Activated CD4-positive, alpha-beta memory T cell treated with anti-CD3 and anti-CD28 coated beads for 36 hours (primary cell): ENCODE results near the gene XYLT1. TPM values are rescaled to one million over a fixed set of nuclear protein-coding genes. Genes with fewer than 3 reads are reported as not detected.
A peak's percentile ranks its signal among the peaks of the same experiment; 100 is the strongest.

Experiments used
- CTCF ChIA-PET: fragments of 350-600 bp; sonication (Branson Sonifier 250); formaldehyde crosslinking; loops from one replicate; lab custom pipeline; 2021; ENCODE audit warnings: antibody characterized with exemption, inconsistent platforms; lab: Charles Lee
- POLR2A ChIA-PET: fragments of 350-600 bp; sonication (Branson Sonifier 250); formaldehyde crosslinking; loops from one replicate; lab custom pipeline; 2021; ENCODE audit warnings: antibody characterized with exemption; lab: Charles Lee
- DNase-seq: peaks from one replicate; pipeline ENCODE4 v3.0.0-alpha.2; 2020
- H3K27ac Mint-ChIP-seq: one replicate; pipeline ENCODE4 v1.8.0; 2021; ENCODE audit warnings: mixed read lengths
- H3K27me3 Mint-ChIP-seq: one replicate; pipeline ENCODE4 v1.8.0; 2021; ENCODE audit warnings: mixed read lengths
- H3K36me3 Mint-ChIP-seq: one replicate; pipeline ENCODE4 v1.8.0; 2021; ENCODE audit warnings: mixed read lengths
- H3K4me1 Mint-ChIP-seq: one replicate; pipeline ENCODE4 v1.8.0; 2021; ENCODE audit warnings: low read depth, mixed read lengths
- H3K4me3 Mint-ChIP-seq: one replicate; pipeline ENCODE4 v1.8.0; 2021; ENCODE audit warnings: mild to moderate bottlenecking, mixed read lengths
- H3K9me3 Mint-ChIP-seq: one replicate; pipeline ENCODE4 v1.8.0; 2021; ENCODE audit warnings: mixed read lengths
- intact Hi-C: fragments of 100-400 bp; cut with micrococcal nuclease; formaldehyde crosslinking; loops from one replicate; pipeline ENCODE4 v1.15.1; 2023
- total RNA-seq, 2 experiments: library from RNA; stranded (reverse); gene quantifications; one replicate each; pipeline ENCODE4 v1.2.3, GENCODE V29; 2021

Gene XYLT1
- total RNA-seq, 2 experiments from 2014 or later = 6.2 to 6.8 TPM

GRCh38 chr16:17453364-17454038 is 17.3 kb downstream of the XYLT1 start:
- DNase-seq = no peak
- H3K4me3 Mint-ChIP-seq = no peak overlapping the region
- CTCF ChIA-PET = no interaction called here
- H3K36me3 Mint-ChIP-seq = no peaks in the 10 kb centered on the region
- no peaks in the 10 kb centered on the region for H3K27me3 Mint-ChIP-seq
- POLR2A ChIA-PET = no interaction called here
- intact Hi-C loops = loop anchor here (5.0 kb wide), 1 partner anchor 36 kb away; no protein-coding TSS in a partner anchor
- H3K27ac Mint-ChIP-seq = no peak overlapping the region
- H3K9me3 Mint-ChIP-seq = no peaks in the 10 kb centered on the region
- H3K4me1 Mint-ChIP-seq = peaks cover 42% of the 10 kb centered on the region

- ChIA-PET POLR2A (no interaction called here), CTCF (interaction anchor here (0.7 kb wide), 1 partner anchor 28 kb away, joined by 3 read pairs; no protein-coding TSS in a partner anchor)
- Mint-ChIP-seq H3K27ac (no peak overlapping the region), H3K4me1 (peaks cover 44% of the 10 kb centered on the region), H3K9me3 (no peaks in the 10 kb centered on the region), H3K36me3 (no peaks in the 10 kb centered on the region), H3K4me3 (no peak overlapping the region), H3K27me3 (no peaks in the 10 kb centered on the region)
- DNase-seq = no peak
- intact Hi-C loops = loop anchor here (5.0 kb wide), 1 partner anchor 36 kb away; no protein-coding TSS in a partner anchor
Observed at GRCh38 chr16:17452922-17453321, 17.8 kb downstream of the XYLT1 start.

- ChIA-PET POLR2A (interaction anchor here (0.8 kb wide), 1 partner anchor 15 kb away, joined by 4 read pairs; no protein-coding TSS in a partner anchor), CTCF (no interaction called here)
- Mint-ChIP-seq H3K36me3 (no peaks in the 10 kb centered on the region), H3K4me1 (peaks cover 50% of the 10 kb centered on the region), H3K9me3 (no peaks in the 10 kb centered on the region), H3K27ac (peak overlapping the region; percentile 50), H3K4me3 (no peak overlapping the region), H3K27me3 (no peaks in the 10 kb centered on the region)
- peak; percentile 23 for DNase-seq
- intact Hi-C loops = loop anchor here (5.0 kb wide), 1 partner anchor 35 kb away; no protein-coding TSS in a partner anchor
Observed at GRCh38 chr16:17451843-17452242, 18.9 kb downstream of the XYLT1 start.

GRCh38 chr16:17450291-17450690 is 20.5 kb downstream of the XYLT1 start:
- DNase-seq = no peak
- Mint-ChIP-seq H3K9me3 (no peaks in the 10 kb centered on the region), H3K36me3 (no peaks in the 10 kb centered on the region), H3K27ac (no peak overlapping the region), H3K4me3 (no peak overlapping the region), H3K27me3 (no peaks in the 10 kb centered on the region), H3K4me1 (peaks cover 50% of the 10 kb centered on the region)
- intact Hi-C loops = loop anchor here (5.0 kb wide), 1 partner anchor 33 kb away; no protein-coding TSS in a partner anchor
- ChIA-PET CTCF (interaction anchor here (2.4 kb wide), 1 partner anchor 17 kb away, joined by 6 read pairs; no protein-coding TSS in a partner anchor), POLR2A (no interaction called here)

- intact Hi-C loops = no loop called here
- no peak overlapping the region for H3K4me3 Mint-ChIP-seq
- no peaks in the 10 kb centered on the region for H3K9me3 Mint-ChIP-seq
- ChIA-PET CTCF (interaction anchor here (1.2 to 2.4 kb wide), 2 partner anchors 19 to 32 kb away, joined by 3 to 6 read pairs; no protein-coding TSS in a partner anchor), POLR2A (interaction anchor here (1.0 kb wide), 1 partner anchor 83 kb away, joined by 3 read pairs; no protein-coding TSS in a partner anchor)
- peak overlapping the region; percentile 66 for H3K27ac Mint-ChIP-seq
- peak; percentile 65 for DNase-seq
- H3K4me1 Mint-ChIP-seq = peaks cover 50% of the 10 kb centered on the region
- no peaks in the 10 kb centered on the region for H3K27me3 Mint-ChIP-seq
- no peaks in the 10 kb centered on the region for H3K36me3 Mint-ChIP-seq
Observed at GRCh38 chr16:17448640-17449638, 21.8 kb downstream of the XYLT1 start.

GRCh38 chr16:17447101-17447569 is 23.6 kb downstream of the XYLT1 start:
- Mint-ChIP-seq H3K36me3 (no peaks in the 10 kb centered on the region), H3K4me3 (no peak overlapping the region), H3K27ac (no peak overlapping the region), H3K27me3 (no peaks in the 10 kb centered on the region), H3K9me3 (no peaks in the 10 kb centered on the region), H3K4me1 (peaks cover 44% of the 10 kb centered on the region)
- ChIA-PET POLR2A (no interaction called here), CTCF (no interaction called here)
- no peak for DNase-seq
- intact Hi-C loops = no loop called here

- Mint-ChIP-seq H3K4me3 (no peak overlapping the region), H3K27me3 (no peaks in the 10 kb centered on the region), H3K4me1 (peaks cover 39% of the 10 kb centered on the region), H3K9me3 (no peaks in the 10 kb centered on the region), H3K27ac (no peak overlapping the region), H3K36me3 (no peaks in the 10 kb centered on the region)
- intact Hi-C loops = no loop called here
- ChIA-PET CTCF (no interaction called here), POLR2A (no interaction called here)
- no peak for DNase-seq
Observed at GRCh38 chr16:17446661-17447060, 24.1 kb downstream of the XYLT1 start.

- no peak for DNase-seq
- no peak overlapping the region for H3K27ac Mint-ChIP-seq
- H3K27me3 Mint-ChIP-seq = no peaks in the 10 kb centered on the region
- H3K9me3 Mint-ChIP-seq = no peaks in the 10 kb centered on the region
- intact Hi-C loops = no loop called here
- ChIA-PET CTCF (interaction anchor here (0.6 kb wide), 1 partner anchor 288 kb away, joined by 3 read pairs; no protein-coding TSS in a partner anchor), POLR2A (no interaction called here)
- H3K4me3 Mint-ChIP-seq = no peak overlapping the region
- H3K4me1 Mint-ChIP-seq = peaks cover 30% of the 10 kb centered on the region
- no peaks in the 10 kb centered on the region for H3K36me3 Mint-ChIP-seq
Observed at GRCh38 chr16:17445421-17445820, 25.3 kb downstream of the XYLT1 start.

- H3K27ac Mint-ChIP-seq = no peak overlapping the region
- POLR2A ChIA-PET = no interaction called here
- H3K27me3 Mint-ChIP-seq = no peaks in the 10 kb centered on the region
- CTCF ChIA-PET = interaction anchor here (0.6 kb wide), 1 partner anchor 287 kb away, joined by 3 read pairs; no protein-coding TSS in a partner anchor
- no peak overlapping the region for H3K4me3 Mint-ChIP-seq
- peaks cover 31% of the 10 kb centered on the region for H3K4me1 Mint-ChIP-seq
- no peaks in the 10 kb centered on the region for H3K36me3 Mint-ChIP-seq
- intact Hi-C loops = no loop called here
- no peaks in the 10 kb centered on the region for H3K9me3 Mint-ChIP-seq
- no peak for DNase-seq
Observed at GRCh38 chr16:17444658-17445057, 26.1 kb downstream of the XYLT1 start.

GRCh38 chr16:17440131-17440530 is 30.6 kb downstream of the XYLT1 start:
- H3K27me3 Mint-ChIP-seq = no peaks in the 10 kb centered on the region
- DNase-seq = no peak
- ChIA-PET POLR2A (interaction anchor here (1.2 kb wide), 1 partner anchor 24 kb away, joined by 4 read pairs; no protein-coding TSS in a partner anchor), CTCF (interaction anchor here (0.9 kb wide), 1 partner anchor 23 kb away, joined by 3 read pairs; no protein-coding TSS in a partner anchor)
- H3K27ac Mint-ChIP-seq = no peak overlapping the region
- H3K36me3 Mint-ChIP-seq = no peaks in the 10 kb centered on the region
- no peaks in the 10 kb centered on the region for H3K9me3 Mint-ChIP-seq
- intact Hi-C loops = no loop called here
- no peak overlapping the region for H3K4me3 Mint-ChIP-seq
- peaks cover 27% of the 10 kb centered on the region for H3K4me1 Mint-ChIP-seq

- CTCF ChIA-PET = no interaction called here
- Mint-ChIP-seq H3K27ac (peak overlapping the region; percentile 70), H3K4me3 (no peak overlapping the region), H3K9me3 (no peaks in the 10 kb centered on the region), H3K27me3 (no peaks in the 10 kb centered on the region), H3K36me3 (no peaks in the 10 kb centered on the region), H3K4me1 (peaks cover 27% of the 10 kb centered on the region)
- intact Hi-C loops = loop anchor here (1.0 kb wide), 1 partner anchor 22 kb away; no protein-coding TSS in a partner anchor
- POLR2A ChIA-PET = interaction anchor here (1.2 kb wide), 1 partner anchor 24 kb away, joined by 4 read pairs; no protein-coding TSS in a partner anchor
- no peak for DNase-seq
Observed at GRCh38 chr16:17439580-17439979, 31.2 kb downstream of the XYLT1 start.
